GM12878 (cell line): ENCODE data around the gene SKAP1. TPM values are rescaled to one million over a fixed set of nuclear protein-coding genes. Genes with fewer than 3 reads are reported as not detected.

Experiments
- ATAC-seq: fragments of 200-7000 bp; cut with Tn5 transposase; 3 replicates; pipeline ENCODE4 v1.9.1; 2020; ENCODE audit warnings: mild to moderate bottlenecking, moderate library complexity
- BruUV-seq: library from RNA; stranded (reverse); fragments of 400-500 nt; replicated peaks from 2 replicates; lab custom pipeline; 2021; lab: Mats Ljungman, UMichigan
- CTCF ChIA-PET: fragments of 300-600 bp; sonication (Branson Sonifier 250); formaldehyde crosslinking; extraction: SDS; loops from one replicate; lab custom pipeline; 2021; ENCODE audit warnings: inconsistent platforms; lab: Yijun Ruan, JAX
- POLR2A ChIA-PET: fragments of 350-600 bp; formaldehyde crosslinking; extraction: SDS; loops from one replicate; lab custom pipeline; 2021; ENCODE audit warnings: inconsistent platforms; lab: Charles Lee
- RAD21 ChIA-PET: fragments of 300-600 bp; sonication (Branson Sonifier 250); formaldehyde crosslinking; loops from one replicate; lab custom pipeline; 2023; ENCODE audit warnings: antibody characterized with exemption; ENCODE audit not compliant: unreplicated experiment; lab: Charles Lee
- SMC1A ChIA-PET: fragments of 300-600 bp; sonication (Branson Sonifier 250); formaldehyde crosslinking; loops from one replicate; lab custom pipeline; 2023; ENCODE audit not compliant: unreplicated experiment, uncharacterized antibody; lab: Charles Lee
- DNase-seq: peaks from one replicate; pipeline ENCODE4 v3.0.0-alpha.2; 2011; ENCODE audit warnings: low read depth, low spot score
- FAIRE-seq: peaks from 3 replicates; lab custom pipeline; 2011; peaks lifted over from hg19 to GRCh38; lab: Jason Lieb, UNC
- H2AFZ ChIP-seq: 2 replicates; pipeline ENCODE4 v1.6.0; 2011; ENCODE audit warnings: low read depth, low read length, control low read depth; ENCODE audit not compliant: control insufficient read depth
- H3K27ac ChIP-seq: 2 replicates; pipeline ENCODE4 v1.5.1; 2011; ENCODE audit warnings: control low read depth; ENCODE audit not compliant: control insufficient read depth, insufficient read depth
- H3K27me3 ChIP-seq, 2 experiments: replicated peaks in 1 of 2; 2 replicates each; pipeline versions ENCODE4 v1.6.0 to v1.6.1; 2011; ENCODE audit warnings: low read length in 1 of 2; ENCODE audit not compliant: control insufficient read depth in 2 of 2, insufficient read depth in 2 of 2
- H3K36me3 ChIP-seq, 2 experiments: 2 replicates each; pipeline ENCODE4 v1.5.1; 2011; ENCODE audit warnings: low read length in 1 of 2; ENCODE audit not compliant: control insufficient read depth in 2 of 2, insufficient read depth in 2 of 2
- H3K4me1 ChIP-seq: 2 replicates; pipeline ENCODE4 v1.6.1; 2011; ENCODE audit warnings: mild to moderate bottlenecking, low read length, moderate library complexity, mixed read lengths; ENCODE audit not compliant: control insufficient read depth, insufficient read depth
- H3K4me2 ChIP-seq: 2 replicates; pipeline ENCODE4 v1.6.0; 2011; ENCODE audit warnings: control low read depth; ENCODE audit not compliant: control insufficient read depth, insufficient read depth
- H3K4me3 ChIP-seq: fragments of 200-600 bp; sonication (generic); 2 replicates; pipeline ENCODE4 v1.5.1; 2016
- H3K79me2 ChIP-seq: 2 replicates; pipeline ENCODE4 v1.6.0; 2011; ENCODE audit warnings: low read length; ENCODE audit not compliant: control insufficient read depth, insufficient read depth
- H3K9ac ChIP-seq: 2 replicates; pipeline ENCODE4 v1.8.0; 2011; ENCODE audit warnings: low read length, control low read depth, mixed read lengths; ENCODE audit not compliant: control insufficient read depth, insufficient read depth
- H3K9me3 ChIP-seq: replicated peaks from 3 replicates; pipeline ENCODE4 v1.5.1; 2011; ENCODE audit warnings: mild to moderate bottlenecking, low read length; ENCODE audit not compliant: control insufficient read depth, insufficient read depth
- H4K20me1 ChIP-seq: 2 replicates; pipeline ENCODE4 v1.6.0; 2011; ENCODE audit not compliant: control insufficient read depth, insufficient read depth
- BCL3 ChIP-seq: IDR thresholded peaks from 2 replicates; pipeline ENCODE4 v1.6.1; 2011; ENCODE audit warnings: borderline replicate concordance, low read depth, mild to moderate bottlenecking, moderate library complexity, low read length; ENCODE audit not compliant: insufficient read depth, poor library complexity, severe bottlenecking
- CTCF ChIP-seq, 3 experiments: IDR thresholded peaks in 2 of 3; conservative IDR thresholded peaks in 1 of 3; 2 replicates each; pipeline ENCODE4 v1.5.1; 2011; ENCODE audit warnings: low read depth in 3 of 3, low read length in 3 of 3, mild to moderate bottlenecking in 3 of 3, control low read depth in 2 of 3, moderate library complexity in 2 of 3, inconsistent platforms in 1 of 3, mixed read lengths in 1 of 3; ENCODE audit not compliant: control insufficient read depth in 2 of 3, insufficient read depth in 1 of 3; ENCODE audit errors: extremely low read depth in 1 of 3
- EED ChIP-seq: sonication (generic); IDR thresholded peaks from 2 replicates; pipeline ENCODE4 v1.6.1; 2016; ENCODE audit warnings: antibody characterized with exemption, low read depth
- HDAC6 ChIP-seq: fragments of 200-600 bp; sonication (generic); IDR thresholded peaks from one replicate; pipeline ENCODE4 v1.8.0; 2017; ENCODE audit warnings: antibody characterized with exemption; ENCODE audit not compliant: unreplicated experiment
- PKNOX1 ChIP-seq: fragments of 450-650 bp; IDR thresholded peaks from 2 replicates; pipeline ENCODE4 v1.6.1; 2016; ENCODE audit warnings: mild to moderate bottlenecking
- SIN3A ChIP-seq: IDR thresholded peaks from 2 replicates; pipeline ENCODE4 v1.6.1; 2012; ENCODE audit warnings: low read depth, low read length, improper control_type of control experiment
- SIX5 ChIP-seq: IDR thresholded peaks from 2 replicates; pipeline ENCODE4 v1.6.1; 2011; ENCODE audit warnings: mild to moderate bottlenecking, low read depth, low read length, moderate library complexity; ENCODE audit not compliant: severe bottlenecking
- SRF ChIP-seq, 2 experiments: IDR thresholded peaks; 2 replicates each; pipeline ENCODE4 v1.6.1; 2011; ENCODE audit warnings: low read depth in 2 of 2, low read length in 2 of 2, mild to moderate bottlenecking in 1 of 2, moderate library complexity in 1 of 2
- ZNF24 ChIP-seq: fragments of 450-650 bp; IDR thresholded peaks from 2 replicates; pipeline ENCODE4 v1.6.1; 2017; ENCODE audit warnings: antibody characterized with exemption, mild to moderate bottlenecking
- WGBS: methylation state at CpG from one replicate; pipeline ENCODE4 v1.1.6; 2016; ENCODE audit warnings: low lambda C conversion rate; ENCODE audit not compliant: insufficient replicate concordance, insufficient coverage; ENCODE audit errors: missing lambda C conversion rate; 5-methylcytosine and 5-hydroxymethylcytosine counted together
- in situ Hi-C: fragments of 300-500 bp; cut with MboI; formaldehyde crosslinking; loops from 9 replicates; pipeline ENCODE4 v1.14.3; 2018; ENCODE audit warnings: mixed read lengths
- intact Hi-C: fragments of 100-400 bp; cut with micrococcal nuclease; formaldehyde crosslinking; loops from one replicate; pipeline ENCODE4 v1.14.2; 2022; ENCODE audit not compliant: unreplicated experiment
- polyA plus RNA-seq, 11 experiments: library from polyadenylated mRNA; depleted of rRNA in 4 of 11; unstranded in 6 of 11; stranded (reverse) in 5 of 11; fragments of >200 nt; fragmentation: Nextera tagmentation in 4 of 11; fragmentation: Illumina TruSeq in 1 of 11; extraction: Ambion mirVana in 4 of 11; extraction: Trizol in 1 of 11; gene quantifications; 1 replicate in 1 of 11; 2 replicates in 10 of 11; pipeline versions ENCODE4 v1.2.1 to v1.2.3, GENCODE V29; 2011 to 2016; ENCODE audit warnings: inconsistent platforms in 2 of 11, missing spikeins in 2 of 11, low read depth in 1 of 11
- total RNA-seq, 4 experiments: library from RNA; depleted of rRNA in 3 of 4; stranded (reverse); fragments of >200 nt in 3 of 4; fragmentation: Illumina TruSeq in 1 of 4; extraction: Trizol in 1 of 4; gene quantifications; 2 replicates each; pipeline versions ENCODE4 v1.2.1 to v1.2.3, GENCODE V29; 2013 to 2021

The SKAP1 gene
- total and polyA plus RNA-seq, 10 of the 15 experiments (the other 5 are each of a cell fraction or from before 2014, with no cell fraction given), result 17.1 to 97.6 (median 35.9) TPM

GRCh38 chr17:48373883-48374282, 56.1 kb downstream of the SKAP1 start:
- no peak overlapping the region for H3K4me2 ChIP-seq
- no peaks in the 10 kb centered on the region for H4K20me1 ChIP-seq
- DNase-seq (no peak), FAIRE-seq (no peak), ATAC-seq (no peak)
- no peaks in the 10 kb centered on the region for H3K9me3 ChIP-seq
- intact Hi-C loops (no loop called here), in situ Hi-C loops (no loop called here)
- no peaks in the 10 kb centered on the region for H3K4me1 ChIP-seq
- no peaks in the 10 kb centered on the region for H3K27me3 ChIP-seq
- no peaks in the 10 kb centered on the region; the same call in 1 of the 2 replicates for H3K79me2 ChIP-seq
- ChIA-PET SMC1A (interaction anchor here (1.0 to 2.3 kb wide), 6 partner anchors 11 to 101 kb away, joined by 3 to 7 read pairs (median 4); no protein-coding TSS in a partner anchor), RAD21 (interaction anchor here (0.8 to 1.8 kb wide), 3 partner anchors 22 to 220 kb away, joined by 3 to 5 read pairs (median 4); partner anchors contain the start of gene HOXB5), CTCF (interaction anchor here (0.6 to 4.6 kb wide), 8 partner anchors 10 to 219 kb away, joined by 3 to 25 read pairs (median 4); no protein-coding TSS in a partner anchor)
- WGBS, result 76% methylated on average over 3 of the region's 3 CpGs
- no TSS peak for BruUV-seq
- no peak overlapping the region for H3K4me3 ChIP-seq
- H3K27ac ChIP-seq, result no peak overlapping the region
- peaks cover 3% of the 10 kb centered on the region in 2 experiments for H3K36me3 ChIP-seq
- H2AFZ ChIP-seq, result no peak overlapping the region
- TF ChIP-seq EED (no peak), ZNF24 (no peak), BCL3 (no peak), SIN3A (no peak), SIX5 (no peak), CTCF (IDR thresholded peaks at IDR 0.05 in 2 of 3, conservative IDR thresholded peaks at IDR 0.05 in 1 of 3; ENCODE audit: control insufficient read depth in 2 of 3, extremely low read depth in 1 of 3, insufficient read depth in 1 of 3, low read depth in 3 of 3, low read length in 3 of 3) (no peak), PKNOX1 (no peak), HDAC6 (no peak), SRF (IDR thresholded peaks at IDR 0.05; ENCODE audit: low read depth in 2 of 2, low read length in 2 of 2) (no peak)
- TF ChIP-seq, all 136 proteins: peak for 0
- H3K9ac ChIP-seq, result no peak overlapping the region
- POLR2A ChIA-PET, result interaction anchor here (0.6 to 2.2 kb wide), 2 partner anchors 25 to 66 kb away, joined by 3 to 6 read pairs; no protein-coding TSS in a partner anchor
